Mesothelial cell of epicardium (in vitro differentiated cells): ENCODE measurements around the gene ARRB1. TPM values are rescaled to one million over a fixed set of nuclear protein-coding genes. Genes with fewer than 3 reads are reported as not detected.
"Not testable (repeated sequence)": the region's sequence is repeated elsewhere in the genome, so short reads cannot be mapped to it uniquely, and the experiment has no call there.

ENCODE experiments used
- DNase-seq, 2 experiments: peaks; one replicate each; pipeline ENCODE4 v3.0.0; 2021; ENCODE audit warnings: low spot score in 2 of 2; ENCODE audit not compliant: unreplicated experiment in 2 of 2
- H3K27ac Mint-ChIP-seq: 2 replicates; pipeline ENCODE4 v1.8.0; 2021; ENCODE audit warnings: mixed read lengths
- H3K27me3 Mint-ChIP-seq: 2 replicates; pipeline ENCODE4 v1.8.0; 2021; ENCODE audit warnings: low read depth, mixed read lengths
- H3K36me3 Mint-ChIP-seq: 2 replicates; pipeline ENCODE4 v1.8.0; 2021; ENCODE audit warnings: mixed read lengths
- H3K4me1 Mint-ChIP-seq: 2 replicates; pipeline ENCODE4 v1.8.0; 2021; ENCODE audit warnings: mixed read lengths
- H3K4me3 Mint-ChIP-seq: 2 replicates; pipeline ENCODE4 v1.8.0; 2021; ENCODE audit warnings: mild to moderate bottlenecking, moderate library complexity, mixed read lengths
- H3K9me3 Mint-ChIP-seq: 2 replicates; pipeline ENCODE4 v1.8.0; 2021; ENCODE audit warnings: mixed read lengths
- CTCF ChIP-seq: fragments of 200-600 bp; sonication (generic); IDR thresholded peaks from one replicate; pipeline ENCODE4 v1.5.0; 2021; ENCODE audit warnings: antibody characterized with exemption; ENCODE audit not compliant: unreplicated experiment
- total RNA-seq: library from RNA; stranded (reverse); gene quantifications from 3 replicates; pipeline ENCODE4 v1.2.1, GENCODE V29; 2021

Gene ARRB1
- total RNA-seq, 1 donor from 2014 or later: 17.5 TPM

GRCh38 chr11:75375626-75376025 is 24.2 kb upstream of the ARRB1 start:
- H3K27ac Mint-ChIP-seq: no peak overlapping the region
- DNase-seq: no peak
- H3K27me3 Mint-ChIP-seq: no peaks in the 10 kb centered on the region
- peaks cover 11% of the 10 kb centered on the region for H3K4me1 Mint-ChIP-seq
- no peaks in the 10 kb centered on the region for H3K36me3 Mint-ChIP-seq
- no peak overlapping the region for H3K4me3 Mint-ChIP-seq
- no peak for TF ChIP-seq CTCF
- no peaks in the 10 kb centered on the region for H3K9me3 Mint-ChIP-seq

- no peaks in the 10 kb centered on the region for H3K36me3 Mint-ChIP-seq
- H3K4me3 Mint-ChIP-seq: no peak overlapping the region
- peaks cover 9% of the 10 kb centered on the region for H3K4me1 Mint-ChIP-seq
- DNase-seq: no peak
- H3K9me3 Mint-ChIP-seq: peaks cover 3% of the 10 kb centered on the region
- peaks cover 2% of the 10 kb centered on the region for H3K27me3 Mint-ChIP-seq
- H3K27ac Mint-ChIP-seq: no peak overlapping the region
- no peak for TF ChIP-seq CTCF
Observed at GRCh38 chr11:75374646-75375045, 23.2 kb upstream of the ARRB1 start.

- Mint-ChIP-seq H3K4me1 (peaks cover 9% of the 10 kb centered on the region), H3K9me3 (peaks cover 3% of the 10 kb centered on the region), H3K27ac (no peak overlapping the region), H3K4me3 (no peak overlapping the region), H3K27me3 (peaks cover 2% of the 10 kb centered on the region), H3K36me3 (no peaks in the 10 kb centered on the region)
- no peak for DNase-seq
- no peak for TF ChIP-seq CTCF
Observed at GRCh38 chr11:75373201-75373600, 21.7 kb upstream of the ARRB1 start.

- Mint-ChIP-seq H3K27ac (no peak overlapping the region), H3K27me3 (peaks cover 2% of the 10 kb centered on the region), H3K36me3 (no peaks in the 10 kb centered on the region), H3K4me3 (no peak overlapping the region), H3K4me1 (peaks cover 9% of the 10 kb centered on the region), H3K9me3 (peaks cover 3% of the 10 kb centered on the region)
- TF ChIP-seq CTCF: no peak
- DNase-seq: no peak
Observed at GRCh38 chr11:75371949-75372876, 20.8 kb upstream of the ARRB1 start.

GRCh38 chr11:75369560-75370255 is 18.2 kb upstream of the ARRB1 start:
- no peak for DNase-seq
- no peak overlapping the region for H3K4me3 Mint-ChIP-seq
- no peaks in the 10 kb centered on the region for H3K36me3 Mint-ChIP-seq
- TF ChIP-seq CTCF: no peak
- H3K27me3 Mint-ChIP-seq: peaks cover 2% of the 10 kb centered on the region
- H3K4me1 Mint-ChIP-seq: peaks cover 9% of the 10 kb centered on the region
- H3K9me3 Mint-ChIP-seq: peaks cover 3% of the 10 kb centered on the region
- H3K27ac Mint-ChIP-seq: no peak overlapping the region

- not testable (repeated sequence) for H3K4me1 Mint-ChIP-seq, DNase-seq, H3K27me3 Mint-ChIP-seq, H3K27ac Mint-ChIP-seq, H3K4me3 Mint-ChIP-seq, H3K36me3 Mint-ChIP-seq, H3K9me3 Mint-ChIP-seq
Observed at GRCh38 chr11:75366826-75367225, 15.4 kb upstream of the ARRB1 start.
